Kidney capillary endothelial cell (primary cell): ENCODE results near the gene PSMG1.
"Not testable (repeated sequence)": the region's sequence is repeated elsewhere in the genome, so short reads cannot be mapped to it uniquely, and the experiment has no call there.

Experiments
- DNase-seq: peaks from one replicate; pipeline ENCODE4 v3.0.0-alpha.2; 2018; ENCODE audit warnings: low spot score

The PSMG1 gene

GRCh38 chr21:39183272-39184049 is at the start of gene PSMG1:
PSMG1 (minus strand) TSS chr21:39183451; CDS start chr21:39183385, 66 bp downstream.
- peak; percentile 93 for DNase-seq

- DNase-seq = no peak
These were observed 49.6 kb upstream of the PSMG1 start for GRCh38 chr21:39232861-39233291.

- no peak for DNase-seq
These were observed 41.7 kb upstream of the PSMG1 start for GRCh38 chr21:39224930-39225329.

- DNase-seq = no peak
These were observed 38.8 kb upstream of the PSMG1 start for GRCh38 chr21:39221997-39222486.

- DNase-seq = no peak
These were observed 38.2 kb upstream of the PSMG1 start for GRCh38 chr21:39221282-39221996.

GRCh38 chr21:39220875-39221274 is 37.6 kb upstream of the PSMG1 start:
- DNase-seq = not testable (repeated sequence)

GRCh38 chr21:39220150-39220549 is 36.9 kb upstream of the PSMG1 start:
- DNase-seq = no peak

- DNase-seq = no peak
These were observed 34.8 kb upstream of the PSMG1 start for GRCh38 chr21:39218082-39218409.

- DNase-seq = no peak
These were observed 34.3 kb upstream of the PSMG1 start for GRCh38 chr21:39217356-39218081.

- DNase-seq = no peak
These were observed 33.0 kb upstream of the PSMG1 start for GRCh38 chr21:39216290-39216689.

GRCh38 chr21:39215078-39215477 is 31.8 kb upstream of the PSMG1 start:
- DNase-seq = no peak

GRCh38 chr21:39209334-39209688 is 26.1 kb upstream of the PSMG1 start:
- DNase-seq = no peak

- DNase-seq = no peak
These were observed 25.5 kb upstream of the PSMG1 start for GRCh38 chr21:39208624-39209333.

GRCh38 chr21:39204134-39204533 is 20.9 kb upstream of the PSMG1 start:
- no peak for DNase-seq

- peak; percentile 64 for DNase-seq
These were observed 15.5 kb upstream of the PSMG1 start for GRCh38 chr21:39198800-39199199.

- no peak for DNase-seq
These were observed 14.4 kb upstream of the PSMG1 start for GRCh38 chr21:39197448-39198233.

GRCh38 chr21:39196838-39197237 is 13.6 kb upstream of the PSMG1 start:
- no peak for DNase-seq

- DNase-seq = no peak
These were observed 13.1 kb upstream of the PSMG1 start for GRCh38 chr21:39196310-39196709.

- DNase-seq = no peak
These were observed 10.1 kb upstream of the PSMG1 start for GRCh38 chr21:39193380-39193779.

GRCh38 chr21:39189857-39190604 is 6.8 kb upstream of the PSMG1 start:
- DNase-seq = no peak
